ENCODE data around the gene MYO5C.

Gene MYO5C

DNA sequence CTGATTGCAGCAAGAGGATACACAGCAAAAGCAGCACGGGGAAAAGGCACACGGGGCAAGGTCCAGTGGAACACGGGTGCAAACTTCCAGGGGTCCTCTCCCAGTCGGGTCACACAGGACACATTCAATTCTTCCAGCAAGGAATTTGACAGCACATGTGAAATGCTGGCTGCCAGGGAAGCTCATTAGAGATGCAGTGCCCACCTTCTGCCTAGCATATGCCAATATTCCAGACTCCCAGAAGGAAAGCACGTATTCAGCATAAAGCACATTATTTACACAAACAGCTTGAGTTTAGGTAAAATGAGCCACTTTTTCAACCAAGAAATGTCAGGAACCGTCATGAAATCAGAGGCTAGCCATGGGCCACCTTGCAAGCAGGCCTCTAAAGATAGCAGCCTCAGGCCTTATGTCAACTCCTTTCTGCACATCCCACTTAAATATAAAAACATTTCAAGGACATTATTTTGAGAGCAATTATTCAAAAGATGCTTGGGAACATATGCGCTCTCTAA, 19.3 kb downstream of the MYO5C start:
- no peak for DNase-seq

DNA sequence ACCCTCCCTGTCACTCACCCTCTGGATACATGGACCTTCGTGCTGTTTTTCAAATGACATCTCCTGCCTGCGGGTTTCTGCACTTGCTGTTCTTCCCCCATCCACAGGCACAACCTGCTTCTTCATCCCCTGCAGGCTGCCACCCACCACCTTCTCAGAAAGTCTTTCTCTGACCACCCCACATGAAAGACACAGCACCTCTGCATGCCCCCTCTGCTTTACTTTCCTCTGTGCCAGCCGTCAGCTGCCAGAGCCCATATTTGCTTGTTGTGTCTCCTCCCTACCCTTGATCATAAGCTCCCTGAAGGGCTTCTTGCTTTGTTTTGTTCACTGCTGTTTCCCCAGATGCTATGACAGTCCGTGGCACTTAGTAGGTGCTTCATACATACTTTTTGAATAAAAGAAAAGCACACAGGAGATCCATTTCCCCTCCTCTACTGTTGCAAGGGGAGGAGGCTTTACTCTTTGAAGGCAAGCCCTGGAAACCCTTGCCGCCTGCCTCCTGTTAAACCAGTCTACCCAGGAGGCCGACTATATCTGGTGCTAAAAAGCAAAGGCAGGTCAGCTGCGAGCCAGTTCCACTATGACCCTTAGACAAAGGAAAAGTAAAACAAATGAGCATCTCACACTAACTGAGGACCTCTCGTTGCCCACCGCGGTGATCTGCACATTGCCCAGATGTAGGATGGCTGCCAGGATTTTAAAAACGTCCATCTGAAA, 31.9 kb downstream of the MYO5C start:
- no peak for DNase-seq

DNA sequence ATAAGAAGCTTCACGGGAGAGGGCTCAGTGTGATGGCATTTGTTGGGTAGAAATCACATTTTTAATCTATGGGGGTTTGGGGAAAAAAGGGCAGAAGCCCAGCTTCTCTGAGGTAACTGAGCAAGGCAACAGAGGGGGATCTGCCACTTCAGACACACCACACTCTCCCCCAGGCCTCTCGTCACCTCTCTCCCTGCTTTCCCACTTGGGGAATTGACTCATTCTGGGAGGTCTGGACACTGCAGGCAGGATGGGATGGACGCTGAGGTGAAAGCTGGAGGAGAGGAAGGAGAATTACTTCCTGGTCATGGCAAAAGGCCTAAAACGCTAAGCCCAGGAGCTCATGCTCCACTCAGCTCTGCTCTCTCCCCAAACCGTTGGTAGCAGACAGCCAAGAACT, 33.2 kb downstream of the MYO5C start:
- peak; percentile 25 for DNase-seq

DNA sequence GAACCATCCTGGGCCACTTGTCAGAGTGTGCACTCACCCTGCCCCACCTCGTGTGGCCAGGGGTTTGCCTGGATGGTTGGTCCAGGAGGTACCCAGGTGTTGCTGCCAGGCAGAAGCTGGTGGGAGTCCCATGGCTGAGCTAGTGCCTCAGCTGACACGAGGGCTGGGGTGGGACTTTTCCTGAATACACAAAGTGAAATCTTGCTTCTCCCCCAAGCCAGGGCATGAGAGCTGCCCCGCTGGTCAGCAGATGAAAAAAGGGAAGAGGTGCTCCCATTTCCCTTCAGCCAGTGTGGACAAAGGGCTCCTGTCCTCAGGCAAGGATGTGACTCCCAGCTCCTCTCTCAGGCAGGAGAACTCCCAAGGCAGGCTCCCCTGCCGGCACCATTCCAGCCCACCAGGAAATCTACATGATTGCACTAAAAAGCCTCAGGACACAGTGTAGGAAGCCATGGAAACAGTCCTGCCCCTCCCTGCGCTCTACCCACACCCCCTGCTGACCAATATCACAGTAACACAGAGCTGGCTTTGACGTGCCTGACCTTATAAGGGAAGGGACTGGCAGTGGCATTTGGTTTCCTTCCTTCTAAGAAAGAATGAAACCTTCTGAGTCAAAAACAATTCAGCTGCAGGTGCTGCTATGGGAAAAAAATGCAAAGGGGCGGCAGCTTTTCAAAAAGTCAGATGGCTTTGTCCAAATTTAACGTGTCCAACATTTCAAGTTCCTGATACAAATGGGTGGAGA, 33.9 kb downstream of the MYO5C start:
- DNase-seq = peak; percentile 76

DNA sequence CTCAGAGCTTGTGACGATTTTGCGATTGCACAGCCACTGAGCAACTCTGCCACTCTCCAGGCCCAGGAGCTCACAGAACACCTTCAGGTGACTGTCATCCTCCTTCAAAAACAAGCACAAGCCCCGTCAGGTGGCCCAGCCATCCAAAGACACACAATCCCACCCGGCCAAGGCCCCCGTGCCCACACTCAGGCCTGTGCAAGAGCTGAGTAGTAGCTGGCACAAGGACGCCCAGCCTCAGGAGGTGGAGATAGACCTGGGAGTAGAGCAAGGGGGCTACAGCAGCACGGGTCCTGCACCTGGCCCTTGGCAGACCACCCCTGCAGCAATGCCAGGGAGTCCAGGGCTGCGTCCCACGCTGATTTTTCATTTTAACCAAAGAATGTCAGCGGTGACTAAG, 34.6 kb downstream of the MYO5C start:
- DNase-seq = no peak

DNA sequence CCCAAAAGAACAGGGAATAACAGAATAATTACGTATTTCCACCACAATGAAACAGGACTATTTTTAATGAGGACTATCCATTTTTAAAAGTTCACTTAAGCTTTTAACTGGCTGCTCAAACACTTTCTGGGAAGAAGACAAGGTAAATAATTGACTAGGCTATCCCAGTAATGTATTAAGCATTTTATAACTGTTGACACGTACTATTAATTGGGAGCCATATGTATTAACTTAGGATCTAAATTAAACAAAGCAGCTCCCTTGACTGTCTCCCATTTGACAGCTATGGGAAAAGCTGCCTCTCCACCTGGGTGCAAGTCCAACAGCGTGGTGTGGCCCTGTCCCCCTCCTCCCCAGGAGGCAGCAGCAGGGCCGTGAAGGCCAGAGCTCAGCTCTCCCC, 36.1 kb downstream of the MYO5C start:
- DNase-seq = no peak

DNA sequence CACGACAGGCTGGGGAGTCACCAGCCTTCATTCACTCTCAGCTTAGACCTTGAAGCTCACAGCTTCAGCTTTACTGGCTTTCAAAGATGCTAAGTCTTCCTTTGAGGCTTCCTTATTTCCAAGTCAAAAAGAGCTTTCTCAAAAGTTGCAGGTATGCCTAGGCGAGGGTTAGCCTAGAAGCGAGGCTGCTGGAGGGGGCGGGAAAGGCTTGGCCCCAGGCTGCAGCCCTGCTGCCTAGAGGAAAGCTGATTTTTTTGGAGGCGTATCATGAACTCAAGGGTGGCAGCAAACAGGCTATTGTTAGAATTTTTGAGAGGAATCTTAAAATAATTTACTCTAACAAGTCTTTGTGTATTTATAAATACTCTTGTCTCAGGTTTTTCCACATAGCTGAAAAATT, 37.1 kb downstream of the MYO5C start:
- no peak for DNase-seq

DNA sequence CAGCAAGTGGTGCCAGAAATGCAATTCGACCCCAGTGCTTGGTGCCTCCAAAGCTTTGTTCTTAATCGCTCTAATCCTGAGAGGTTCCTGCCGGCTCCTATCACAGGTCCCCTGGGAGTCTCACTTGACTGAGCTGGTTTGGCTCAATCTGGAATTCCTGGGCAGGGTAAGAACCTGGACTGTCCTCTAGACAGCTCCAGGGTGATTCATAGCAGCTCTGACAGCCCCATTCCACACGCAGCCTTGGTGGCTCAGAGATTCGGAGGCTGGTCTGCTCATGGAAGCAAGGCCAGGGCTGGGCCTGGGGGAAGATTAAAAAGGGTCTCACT, 37.9 kb downstream of the MYO5C start:
- peak; percentile 87 for DNase-seq

DNA sequence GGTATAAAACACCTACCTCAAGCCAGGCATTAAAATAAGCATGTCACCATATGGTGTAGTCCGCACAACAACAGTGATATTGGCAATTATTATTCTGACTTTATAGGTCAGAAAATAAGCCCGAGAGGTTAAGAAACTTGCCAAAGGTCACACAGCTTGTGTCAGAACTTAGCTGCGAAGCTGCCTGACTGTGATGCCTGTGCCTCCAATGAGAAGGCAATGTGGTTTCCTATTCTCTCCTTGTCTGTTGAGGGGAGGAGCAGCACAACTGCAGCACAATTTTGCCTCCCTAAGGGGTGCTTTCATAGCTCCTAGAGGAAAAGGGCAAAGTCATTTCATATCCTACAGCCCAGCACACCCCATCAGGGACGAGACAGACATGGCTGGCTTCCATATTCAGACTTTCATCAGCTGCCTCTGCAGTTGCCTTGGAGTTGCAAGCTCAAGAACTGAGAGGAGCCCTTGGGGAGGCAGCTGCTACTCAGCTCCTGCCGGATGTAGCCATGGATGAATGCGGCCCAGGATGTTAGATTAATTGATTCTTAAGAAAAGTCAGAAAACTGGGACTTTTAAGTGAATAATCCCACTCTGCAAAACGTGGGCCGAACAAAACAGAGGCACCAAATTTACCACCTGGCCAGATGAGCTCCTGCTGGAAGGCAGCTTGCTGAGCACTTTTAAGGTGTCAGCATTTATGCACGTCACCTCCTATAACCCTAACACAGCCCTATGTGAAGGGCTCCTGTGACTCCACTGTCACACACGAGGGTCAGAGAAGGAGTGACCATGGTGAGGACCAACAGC, 38.5 kb downstream of the MYO5C start:
- peak; percentile 45 for DNase-seq

DNA sequence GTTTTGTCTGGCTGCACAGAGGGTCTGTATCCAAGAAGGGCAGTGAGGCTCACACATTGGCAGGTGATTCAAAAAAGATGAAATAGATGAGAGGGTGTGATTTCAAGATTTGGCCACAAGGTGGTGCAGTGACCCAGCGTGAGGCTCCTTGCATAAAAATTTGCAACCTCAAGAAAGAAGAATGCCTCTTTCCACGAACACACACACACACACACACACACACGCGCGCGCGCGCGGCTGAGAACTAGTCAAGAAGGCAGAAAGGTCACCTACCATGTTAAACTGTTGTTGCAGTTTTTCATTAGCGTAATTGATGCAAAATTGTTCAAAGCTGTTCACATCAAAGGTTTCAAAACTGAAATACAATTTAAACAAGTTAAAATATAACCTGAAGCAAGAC, 39.2 kb downstream of the MYO5C start:
- peak; percentile 71 for DNase-seq

DNA sequence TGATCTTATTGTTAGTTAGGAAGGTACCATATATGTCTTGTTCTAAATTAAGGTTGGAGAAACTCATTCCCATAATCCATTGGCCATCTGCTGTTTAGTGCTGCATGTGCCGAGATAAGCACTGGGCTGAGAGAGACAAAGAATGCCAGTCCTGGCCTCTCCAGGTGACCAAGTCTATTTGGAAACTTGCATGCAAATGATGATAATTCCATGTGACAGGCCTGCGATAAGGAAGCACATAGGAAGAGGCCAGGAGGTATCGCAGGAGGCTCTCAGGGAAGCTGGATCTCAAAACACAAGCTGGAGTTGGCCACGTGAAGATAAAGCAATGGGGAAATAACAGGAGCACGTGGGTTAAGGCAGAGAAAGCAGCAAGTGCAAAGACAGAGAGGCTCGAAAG, 39.7 kb downstream of the MYO5C start:
- no peak for DNase-seq

DNA sequence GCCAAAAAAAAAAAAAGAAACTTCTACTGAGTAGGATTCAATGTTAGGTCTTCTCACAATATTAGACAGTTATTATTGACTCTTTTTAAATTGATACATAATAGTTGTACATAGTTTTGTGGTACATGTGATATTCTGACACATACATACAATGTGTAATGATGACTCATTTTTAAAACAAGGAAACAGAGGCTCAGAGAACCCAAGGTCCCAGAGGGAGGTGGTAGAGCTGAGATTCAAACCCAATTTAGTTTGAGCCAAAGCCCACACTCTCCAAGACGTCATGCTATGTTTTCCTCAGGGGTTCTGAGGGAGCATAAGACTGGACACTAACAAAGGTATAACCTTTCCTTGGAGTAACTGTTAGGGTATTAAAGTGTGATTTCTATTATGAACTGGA, 40.6 kb downstream of the MYO5C start:
- DNase-seq = peak; percentile 70

DNA sequence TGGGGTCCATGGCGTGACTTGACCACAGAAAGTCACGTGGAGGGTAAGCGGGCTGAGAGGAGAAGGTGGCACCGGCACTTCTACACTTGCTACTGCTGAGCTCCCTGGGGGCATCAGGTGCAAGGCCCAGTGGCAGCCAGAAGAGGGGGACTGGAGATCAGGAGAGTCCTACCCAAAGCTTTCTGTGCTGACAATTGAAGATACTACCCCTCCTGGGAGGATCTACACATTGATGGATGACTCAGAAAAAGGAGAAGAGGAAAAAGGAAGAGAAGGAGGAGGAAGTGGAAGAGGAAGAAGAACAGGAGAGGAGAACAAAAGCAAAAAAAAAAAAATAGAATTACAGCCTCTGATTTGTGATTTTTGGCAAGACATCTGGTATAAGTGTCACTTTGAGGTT, 41.2 kb downstream of the MYO5C start:
- no peak for DNase-seq

DNA sequence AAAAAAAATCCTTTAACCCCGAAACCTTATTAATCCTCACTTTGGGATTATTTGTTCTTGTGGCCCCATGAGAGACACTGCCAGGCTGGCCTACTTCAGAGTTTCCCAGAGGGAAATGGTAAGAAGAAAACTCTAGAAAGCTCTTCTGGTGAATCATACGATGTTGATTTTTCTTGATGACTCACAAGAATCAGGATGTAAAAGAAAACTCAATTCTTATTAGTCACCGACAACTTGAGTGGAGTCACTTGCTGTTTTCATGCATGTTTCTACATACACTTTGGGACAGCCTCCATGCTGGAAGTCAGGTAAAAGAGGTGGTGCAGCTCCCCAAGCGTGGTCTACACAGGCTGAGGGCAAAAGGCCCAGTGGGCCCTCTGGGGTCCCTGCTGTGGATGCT, 42.8 kb downstream of the MYO5C start:
- peak; percentile 93 for DNase-seq

DNA sequence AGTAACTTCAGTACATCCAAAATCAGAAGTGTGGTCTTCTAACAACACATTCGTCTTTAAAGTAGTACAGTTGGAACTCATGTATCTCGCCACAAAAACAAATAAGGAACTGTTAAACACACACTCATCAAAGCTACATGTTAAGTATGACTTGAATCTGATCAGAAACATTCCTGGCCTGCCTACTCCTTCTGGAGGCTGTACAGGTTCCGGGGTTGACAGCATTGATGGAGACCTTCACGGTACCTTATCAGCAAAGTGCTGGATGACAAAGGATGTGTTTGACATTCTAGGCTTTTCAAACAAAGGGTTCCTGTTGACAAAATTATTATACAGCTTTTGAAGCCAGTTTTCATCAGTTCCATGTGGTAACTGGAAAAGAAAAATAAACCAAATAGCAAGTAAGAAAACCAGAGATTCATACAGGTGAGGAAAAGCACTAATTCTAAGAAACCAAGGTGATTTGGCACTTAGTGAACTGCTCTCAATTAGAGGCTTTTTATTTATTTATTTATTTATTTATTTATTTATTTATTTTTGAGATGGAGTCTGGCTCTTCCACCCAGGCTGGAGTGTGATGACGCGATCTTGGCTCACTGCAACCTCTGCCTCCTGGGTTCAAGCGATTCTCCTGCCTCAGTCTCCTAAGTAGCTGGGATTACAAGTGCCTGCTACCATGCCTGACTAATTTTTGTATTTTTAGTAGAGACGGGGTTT, 44.3 kb downstream of the MYO5C start:
- DNase-seq = no peak

DNA sequence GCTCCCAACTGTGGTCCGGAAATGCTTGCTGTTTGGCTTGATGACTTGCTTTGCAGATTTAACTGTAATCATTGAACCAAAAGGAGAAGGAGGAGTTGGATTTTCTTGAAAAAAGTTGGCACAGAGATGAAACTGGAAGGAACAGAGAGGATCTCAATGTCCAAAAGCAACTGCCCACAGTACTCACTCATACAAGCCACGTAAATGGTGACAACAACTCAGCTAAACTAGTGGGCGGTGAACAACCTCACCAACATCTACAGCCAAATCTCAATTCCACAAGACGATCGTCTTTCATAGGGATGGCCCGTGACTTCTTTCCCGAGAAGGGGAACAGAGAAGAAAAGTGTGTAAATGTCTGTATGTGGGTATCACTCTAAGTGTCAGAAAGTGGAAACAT, 48.1 kb downstream of the MYO5C start:
- no peak for DNase-seq

DNA sequence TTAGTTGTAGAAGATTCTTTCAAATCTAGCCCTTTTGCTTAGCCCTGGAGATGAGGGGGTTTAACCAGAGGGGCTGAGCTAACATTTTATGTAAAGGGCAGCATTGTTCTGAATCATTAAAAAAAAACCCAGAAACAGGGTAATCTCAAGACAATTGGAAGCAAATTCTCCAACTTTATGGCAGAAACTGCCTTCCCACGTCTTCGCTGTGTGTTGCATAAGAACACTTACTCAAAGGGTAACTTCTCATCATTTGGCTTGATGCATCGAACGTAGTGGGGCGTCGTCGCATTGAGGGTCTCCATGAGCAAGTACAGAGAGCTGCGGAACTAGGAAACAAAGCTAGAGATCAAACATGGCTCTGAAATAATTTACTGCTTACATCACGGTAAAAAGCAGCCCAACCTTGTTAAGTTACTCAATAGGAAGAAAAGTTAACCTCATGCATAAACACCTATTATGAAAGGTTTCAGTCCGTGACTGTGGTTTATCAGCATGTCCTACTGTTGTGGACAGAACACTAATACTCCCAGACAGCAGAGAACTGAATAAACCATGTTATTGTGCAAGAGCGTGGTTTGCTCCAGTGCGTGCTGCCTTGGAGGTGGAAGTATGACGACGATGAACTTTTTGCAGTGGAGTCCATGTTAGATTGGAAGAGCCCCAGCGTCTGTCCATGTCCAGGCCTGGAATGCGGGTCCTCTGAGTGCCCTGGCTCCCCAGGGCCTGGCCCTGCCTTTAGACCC, 48.7 kb downstream of the MYO5C start:
- DNase-seq = peak; percentile 67

DNA sequence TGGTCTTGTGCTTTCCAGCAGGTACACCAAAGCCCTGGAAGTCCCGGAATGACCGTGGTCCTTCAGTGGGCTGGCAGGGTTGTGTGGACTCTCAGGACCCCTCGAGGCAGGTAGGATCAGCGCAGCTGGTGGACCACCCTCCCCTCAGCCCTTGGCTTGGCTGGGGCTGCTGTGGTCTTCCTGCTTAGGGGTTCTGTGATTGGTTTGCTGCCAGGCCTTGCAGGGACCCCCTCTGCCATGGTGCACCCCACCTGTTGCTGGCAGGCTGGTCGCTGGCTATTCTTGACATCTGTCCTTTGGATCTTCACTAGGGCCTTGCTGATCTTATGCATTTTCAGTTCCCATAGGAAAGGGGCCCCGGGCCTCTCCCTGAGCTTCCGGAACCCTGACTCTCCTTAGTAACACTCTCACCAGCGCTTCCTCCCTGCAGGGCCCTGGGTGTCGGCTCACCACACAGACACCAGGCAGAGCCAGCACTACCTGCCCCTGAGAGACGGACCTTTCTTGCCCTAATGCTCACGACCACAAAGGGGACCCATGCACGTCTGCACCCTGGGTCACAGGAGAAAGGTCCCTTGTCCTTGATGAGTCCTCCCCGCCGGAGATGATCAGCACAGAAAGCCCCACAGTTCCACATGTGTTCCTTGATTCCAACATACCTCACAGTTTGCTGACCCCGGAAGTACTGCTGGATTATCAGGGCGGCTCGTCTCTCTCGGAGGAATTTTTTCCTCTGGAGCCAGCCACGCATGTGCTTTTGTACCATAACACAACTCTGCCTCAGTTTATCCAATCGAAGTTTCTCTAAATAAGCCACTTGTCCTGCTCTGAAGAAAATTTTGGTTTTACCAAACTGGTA, 51.7 kb downstream of the MYO5C start:
- DNase-seq = no peak

DNA sequence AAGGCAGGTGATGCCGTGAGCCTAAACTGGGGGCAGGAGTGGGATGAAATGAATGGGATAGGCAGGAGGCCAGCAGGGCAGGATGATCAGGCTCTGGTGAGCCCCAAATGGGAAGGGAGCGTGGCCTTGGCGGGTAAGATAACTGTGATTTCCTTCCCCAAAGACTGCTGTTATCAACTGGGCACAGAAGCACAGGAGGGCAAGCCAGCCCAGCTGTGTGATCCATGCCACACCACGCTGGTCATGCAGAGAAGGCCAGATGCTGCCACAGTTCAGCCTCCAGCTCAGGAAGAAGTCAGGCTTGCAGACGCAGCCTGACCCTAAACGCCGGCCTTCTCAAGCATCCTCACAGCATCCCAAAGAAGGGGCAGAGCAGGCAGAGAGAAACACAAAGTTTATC, 52.3 kb downstream of the MYO5C start:
- DNase-seq = no peak

DNA sequence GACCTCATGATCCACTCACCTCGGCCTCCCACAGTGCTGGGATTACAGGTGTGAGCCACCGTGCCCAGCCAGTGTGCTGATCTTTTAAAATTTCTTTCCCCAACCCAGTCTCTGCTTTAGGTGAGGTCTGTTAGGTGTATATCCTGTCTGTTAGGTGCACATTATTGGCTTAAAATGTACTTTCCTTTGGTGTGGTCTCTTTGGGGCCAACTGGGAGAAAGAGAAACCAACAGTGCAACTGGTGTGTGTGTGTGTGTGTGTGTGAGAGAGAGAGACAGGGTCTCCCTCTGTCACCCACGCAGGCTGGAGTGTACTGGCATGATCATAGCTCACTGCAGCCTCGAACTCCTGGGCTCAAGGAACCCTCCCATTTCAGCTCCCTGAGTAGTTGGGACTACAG, 54.1 kb downstream of the MYO5C start:
- no peak for DNase-seq

DNA sequence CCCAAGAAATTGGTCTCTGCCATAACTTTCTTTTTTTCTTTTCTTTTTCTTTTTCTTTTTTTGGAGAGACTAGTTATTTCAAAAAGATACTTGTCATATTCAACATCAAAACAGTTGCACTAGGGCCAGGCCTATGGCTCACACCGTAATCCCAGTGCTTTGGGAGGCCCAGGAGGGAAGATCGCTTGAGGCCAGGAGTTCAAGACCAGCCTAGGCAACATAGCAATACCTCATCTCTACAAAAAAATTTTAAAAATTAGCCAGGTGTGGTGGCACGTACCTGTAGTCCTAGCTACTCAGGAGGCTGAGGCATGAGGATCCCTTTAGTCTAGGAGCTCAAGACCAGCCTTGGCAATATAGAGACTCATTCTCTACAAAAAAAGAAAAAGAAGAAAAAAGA, 55.4 kb downstream of the MYO5C start:
- DNase-seq = no peak
